Liver (tissue), 9 donors: ENCODE results near the gene SLC38A10. TPM values are rescaled to one million over a fixed set of nuclear protein-coding genes. Genes with fewer than 3 reads are reported as not detected.

ENCODE experiments used
- DNase-seq: peaks from one replicate; pipeline ENCODE4 v3.0.0-alpha.2; 2017; ENCODE audit warnings: low spot score
- H3K27ac ChIP-seq, 2 donors: one replicate each; pipeline ENCODE4 v1.7.0; 2013; ENCODE audit warnings: inconsistent platforms in 2 of 2, low read length in 2 of 2, control low read depth in 1 of 2, low read depth in 1 of 2, mild to moderate bottlenecking in 1 of 2
- H3K27me3 ChIP-seq, 4 donors: one replicate each; pipeline versions ENCODE4 v1.6.1 to v1.7.0; 2013; ENCODE audit warnings: low read length in 3 of 4, inconsistent platforms in 1 of 4, mild to moderate bottlenecking in 1 of 4, moderate library complexity in 1 of 4; ENCODE audit not compliant: control insufficient read depth in 4 of 4, insufficient read depth in 4 of 4
- H3K36me3 ChIP-seq, 4 donors: one replicate each; pipeline versions ENCODE4 v1.6.1 to v1.7.0; 2013; ENCODE audit warnings: low read length in 3 of 4, mild to moderate bottlenecking in 3 of 4, low read depth in 1 of 4, moderate library complexity in 1 of 4; ENCODE audit not compliant: control insufficient read depth in 4 of 4, insufficient read depth in 3 of 4
- H3K4me1 ChIP-seq, 4 donors: one replicate each; pipeline versions ENCODE4 v1.6.1 to v1.7.0; 2013; ENCODE audit warnings: low read length in 3 of 4, mild to moderate bottlenecking in 3 of 4, moderate library complexity in 1 of 4; ENCODE audit not compliant: control insufficient read depth in 4 of 4, insufficient read depth in 4 of 4
- H3K4me3 ChIP-seq, 3 donors: one replicate each; pipeline versions ENCODE4 v1.6.1 to v1.7.0; 2013; ENCODE audit warnings: low read length in 3 of 3, control low read depth in 1 of 3, low read depth in 1 of 3, mild to moderate bottlenecking in 1 of 3
- H3K9ac ChIP-seq, 2 donors: one replicate each; pipeline ENCODE4 v1.7.0; 2013; ENCODE audit warnings: low read length in 2 of 2, mild to moderate bottlenecking in 2 of 2, moderate library complexity in 2 of 2, control low read depth in 1 of 2, low read depth in 1 of 2
- H3K9me3 ChIP-seq, 4 donors: one replicate each; pipeline versions ENCODE4 v1.6.1 to v1.7.0; 2013; ENCODE audit warnings: low read length in 3 of 4; ENCODE audit not compliant: control insufficient read depth in 4 of 4
- FOXA1 ChIP-seq: IDR thresholded peaks from 2 replicates; pipeline ENCODE4 v1.6.1; 2016; ENCODE audit warnings: antibody characterized with exemption
- FOXA2 ChIP-seq: IDR thresholded peaks from 2 replicates; pipeline ENCODE4 v1.6.1; 2016; ENCODE audit warnings: antibody characterized with exemption
- GABPA ChIP-seq, 2 donors: IDR thresholded peaks in 1 of 2; conservative IDR thresholded peaks in 1 of 2; 2 replicates each; pipeline ENCODE4 v1.6.1; 2016; ENCODE audit warnings: antibody characterized with exemption in 2 of 2, mild to moderate bottlenecking in 1 of 2, moderate library complexity in 1 of 2
- HNF4A ChIP-seq, 2 donors: conservative IDR thresholded peaks; 2 replicates each; pipeline ENCODE4 v1.6.1; 2016; ENCODE audit warnings: antibody characterized with exemption in 2 of 2, mild to moderate bottlenecking in 2 of 2
- HNF4G ChIP-seq: IDR thresholded peaks from 2 replicates; pipeline ENCODE4 v1.6.1; 2016; ENCODE audit warnings: antibody characterized with exemption
- JUND ChIP-seq, 2 donors: IDR thresholded peaks; 2 replicates each; pipeline ENCODE4 v1.6.1; 2016; ENCODE audit warnings: antibody characterized with exemption in 2 of 2
- NR2F2 ChIP-seq: IDR thresholded peaks from 2 replicates; pipeline ENCODE4 v1.6.1; 2016; ENCODE audit warnings: antibody characterized with exemption
- RAD21 ChIP-seq, 2 donors: IDR thresholded peaks; 2 replicates each; pipeline ENCODE4 v1.6.1; 2016; ENCODE audit warnings: antibody characterized with exemption in 2 of 2, mild to moderate bottlenecking in 2 of 2
- RXRA ChIP-seq, 2 donors: IDR thresholded peaks; 2 replicates each; pipeline ENCODE4 v1.6.1; 2017 to 2018; ENCODE audit warnings: antibody characterized with exemption in 2 of 2, mild to moderate bottlenecking in 1 of 2
- SP1 ChIP-seq: IDR thresholded peaks from 2 replicates; pipeline ENCODE4 v1.6.1; 2018; ENCODE audit warnings: antibody characterized with exemption, mild to moderate bottlenecking
- TAF1 ChIP-seq: conservative IDR thresholded peaks from 2 replicates; pipeline ENCODE4 v1.6.1; 2016; ENCODE audit warnings: antibody characterized with exemption, mild to moderate bottlenecking
- YY1 ChIP-seq: IDR thresholded peaks from 2 replicates; pipeline ENCODE4 v1.6.1; 2016; ENCODE audit warnings: antibody characterized with exemption, mild to moderate bottlenecking
- WGBS: extraction: QIAGEN DNeasy Blood & Tissue Kit; methylation state at CpG from one replicate; pipeline ENCODE4 v1.1.7; 2013; 5-methylcytosine and 5-hydroxymethylcytosine counted together
- polyA plus RNA-seq, 2 donors: library from polyadenylated mRNA; stranded (reverse) in 1 of 2; unstranded in 1 of 2; fragments of 200-250 nt in 1 of 2; fragments of >200 nt in 1 of 2; fragmentation: Nextera tagmentation in 1 of 2; extraction: Ambion mirVana in 1 of 2; gene quantifications; one replicate each; pipeline versions ENCODE4 v1.2.1 to v1.2.3, GENCODE V29; 2013 to 2015
- total RNA-seq, 2 donors: library from RNA; depleted of rRNA; stranded (reverse); fragments of >200 nt; gene quantifications; one replicate each; pipeline ENCODE4 v1.2.3, GENCODE V29; 2014
- TF ChIP-seq, protein P1 (sequence below): IDR thresholded peaks from 2 replicates; pipeline ENCODE4 v1.6.1; 2016; ENCODE audit warnings: antibody characterized with exemption
- TF ChIP-seq, protein P2 (sequence below): IDR thresholded peaks from 2 replicates; pipeline ENCODE4 v1.6.1; 2016; ENCODE audit warnings: antibody characterized with exemption, mild to moderate bottlenecking
- TF ChIP-seq, protein P3 (sequence below): IDR thresholded peaks from 2 replicates; pipeline ENCODE4 v1.6.1; 2016; ENCODE audit warnings: antibody characterized with exemption
- TF ChIP-seq, protein P4 (sequence below): fragments of 150-350 bp; IDR thresholded peaks from 2 replicates; pipeline ENCODE4 v1.5.1; 2017; ENCODE audit warnings: improper control_type of control experiment, low read depth, low read length; ENCODE audit not compliant: missing input control
- TF ChIP-seq, protein P5 (sequence below): IDR thresholded peaks from 2 replicates; pipeline ENCODE4 v1.6.1; 2016; ENCODE audit warnings: antibody characterized with exemption
- donor health status: healthy.
- donor health status: healthy.
- donor health status: healthy.
- donor health status: healthy.
- donor health status: healthy.

The SLC38A10 gene
- total and polyA plus RNA-seq, 4 donors, result 29.3 to 117 (median 54.7) TPM

DNA sequence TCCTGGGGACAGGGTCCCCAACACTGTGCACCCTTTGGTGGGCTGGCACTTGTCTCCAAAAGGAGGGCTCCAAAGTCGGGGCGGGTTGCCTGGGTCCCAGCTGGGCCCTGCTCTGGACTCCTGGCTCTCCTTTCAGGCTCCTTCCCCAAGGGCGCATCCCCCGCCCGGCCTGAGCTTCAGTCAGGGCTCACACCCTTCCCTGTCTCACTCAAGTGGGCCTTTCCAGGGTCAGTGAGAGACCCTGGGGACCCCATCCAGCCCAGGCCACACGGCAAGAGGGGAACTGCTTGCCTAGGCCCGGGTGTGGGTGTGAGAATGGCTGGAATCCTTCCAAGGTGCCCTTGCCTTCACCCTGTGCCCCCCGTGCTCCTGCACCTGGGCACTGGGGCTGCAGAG is 41.8 kb upstream of the SLC38A10 start (continued):
- TF ChIP-seq, protein P1, sequence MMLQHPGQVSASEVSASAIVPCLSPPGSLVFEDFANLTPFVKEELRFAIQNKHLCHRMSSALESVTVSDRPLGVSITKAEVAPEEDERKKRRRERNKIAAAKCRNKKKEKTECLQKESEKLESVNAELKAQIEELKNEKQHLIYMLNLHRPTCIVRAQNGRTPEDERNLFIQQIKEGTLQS, result no peak
- TF ChIP-seq HNF4G (no peak), SP1 (no peak), FOXA2 (no peak), RXRA (IDR thresholded peaks at IDR 0.05) (no peak)

DNA sequence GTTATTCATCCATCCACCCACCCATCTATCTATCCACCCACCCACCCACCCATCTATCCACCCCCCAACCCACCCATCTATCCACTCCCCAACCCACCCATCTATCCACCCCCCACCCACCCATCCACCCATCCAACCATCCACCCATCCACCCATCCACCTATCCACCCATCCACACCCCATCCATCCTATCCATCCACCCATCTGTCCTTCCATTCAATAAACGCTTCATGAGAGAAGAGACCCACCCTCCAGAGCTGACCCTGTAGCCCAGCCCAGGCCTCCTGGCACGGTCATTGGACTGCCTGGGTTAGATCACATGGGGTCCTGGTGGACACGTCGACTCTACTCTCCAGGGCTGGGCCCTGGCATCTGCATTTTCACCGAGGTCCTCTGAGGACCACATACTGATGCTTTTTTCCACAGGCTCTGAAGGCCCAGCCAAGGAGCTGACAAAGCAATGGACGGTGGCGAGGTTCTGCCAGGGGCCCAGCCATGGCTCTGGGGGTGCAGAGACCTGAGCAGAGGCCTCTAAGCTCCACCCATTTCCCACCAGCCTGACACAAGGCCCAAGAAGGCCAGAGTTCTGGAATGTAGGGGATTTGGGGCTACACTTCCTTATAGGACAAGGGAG is 41.3 kb upstream of the SLC38A10 start:
- TF ChIP-seq HNF4A (conservative IDR thresholded peaks at IDR 0.05) (no peak), RAD21 (IDR thresholded peaks at IDR 0.05) (no peak), NR2F2 (no peak), SP1 (no peak), HNF4G (no peak), RXRA (IDR thresholded peaks at IDR 0.05) (no peak), JUND (IDR thresholded peaks at IDR 0.05) (no peak), GABPA (IDR thresholded peaks at IDR 0.05 in 1 of 2, conservative IDR thresholded peaks at IDR 0.05 in 1 of 2) (no peak), FOXA1 (no peak), FOXA2 (no peak), TAF1 (no peak), YY1 (no peak)
- TF ChIP-seq, protein P2, sequence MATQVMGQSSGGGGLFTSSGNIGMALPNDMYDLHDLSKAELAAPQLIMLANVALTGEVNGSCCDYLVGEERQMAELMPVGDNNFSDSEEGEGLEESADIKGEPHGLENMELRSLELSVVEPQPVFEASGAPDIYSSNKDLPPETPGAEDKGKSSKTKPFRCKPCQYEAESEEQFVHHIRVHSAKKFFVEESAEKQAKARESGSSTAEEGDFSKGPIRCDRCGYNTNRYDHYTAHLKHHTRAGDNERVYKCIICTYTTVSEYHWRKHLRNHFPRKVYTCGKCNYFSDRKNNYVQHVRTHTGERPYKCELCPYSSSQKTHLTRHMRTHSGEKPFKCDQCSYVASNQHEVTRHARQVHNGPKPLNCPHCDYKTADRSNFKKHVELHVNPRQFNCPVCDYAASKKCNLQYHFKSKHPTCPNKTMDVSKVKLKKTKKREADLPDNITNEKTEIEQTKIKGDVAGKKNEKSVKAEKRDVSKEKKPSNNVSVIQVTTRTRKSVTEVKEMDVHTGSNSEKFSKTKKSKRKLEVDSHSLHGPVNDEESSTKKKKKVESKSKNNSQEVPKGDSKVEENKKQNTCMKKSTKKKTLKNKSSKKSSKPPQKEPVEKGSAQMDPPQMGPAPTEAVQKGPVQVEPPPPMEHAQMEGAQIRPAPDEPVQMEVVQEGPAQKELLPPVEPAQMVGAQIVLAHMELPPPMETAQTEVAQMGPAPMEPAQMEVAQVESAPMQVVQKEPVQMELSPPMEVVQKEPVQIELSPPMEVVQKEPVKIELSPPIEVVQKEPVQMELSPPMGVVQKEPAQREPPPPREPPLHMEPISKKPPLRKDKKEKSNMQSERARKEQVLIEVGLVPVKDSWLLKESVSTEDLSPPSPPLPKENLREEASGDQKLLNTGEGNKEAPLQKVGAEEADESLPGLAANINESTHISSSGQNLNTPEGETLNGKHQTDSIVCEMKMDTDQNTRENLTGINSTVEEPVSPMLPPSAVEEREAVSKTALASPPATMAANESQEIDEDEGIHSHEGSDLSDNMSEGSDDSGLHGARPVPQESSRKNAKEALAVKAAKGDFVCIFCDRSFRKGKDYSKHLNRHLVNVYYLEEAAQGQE, result no peak
- TF ChIP-seq, protein P3, sequence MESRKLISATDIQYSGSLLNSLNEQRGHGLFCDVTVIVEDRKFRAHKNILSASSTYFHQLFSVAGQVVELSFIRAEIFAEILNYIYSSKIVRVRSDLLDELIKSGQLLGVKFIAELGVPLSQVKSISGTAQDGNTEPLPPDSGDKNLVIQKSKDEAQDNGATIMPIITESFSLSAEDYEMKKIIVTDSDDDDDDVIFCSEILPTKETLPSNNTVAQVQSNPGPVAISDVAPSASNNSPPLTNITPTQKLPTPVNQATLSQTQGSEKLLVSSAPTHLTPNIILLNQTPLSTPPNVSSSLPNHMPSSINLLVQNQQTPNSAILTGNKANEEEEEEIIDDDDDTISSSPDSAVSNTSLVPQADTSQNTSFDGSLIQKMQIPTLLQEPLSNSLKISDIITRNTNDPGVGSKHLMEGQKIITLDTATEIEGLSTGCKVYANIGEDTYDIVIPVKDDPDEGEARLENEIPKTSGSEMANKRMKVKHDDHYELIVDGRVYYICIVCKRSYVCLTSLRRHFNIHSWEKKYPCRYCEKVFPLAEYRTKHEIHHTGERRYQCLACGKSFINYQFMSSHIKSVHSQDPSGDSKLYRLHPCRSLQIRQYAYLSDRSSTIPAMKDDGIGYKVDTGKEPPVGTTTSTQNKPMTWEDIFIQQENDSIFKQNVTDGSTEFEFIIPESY, result no peak
- TF ChIP-seq, protein P4, sequence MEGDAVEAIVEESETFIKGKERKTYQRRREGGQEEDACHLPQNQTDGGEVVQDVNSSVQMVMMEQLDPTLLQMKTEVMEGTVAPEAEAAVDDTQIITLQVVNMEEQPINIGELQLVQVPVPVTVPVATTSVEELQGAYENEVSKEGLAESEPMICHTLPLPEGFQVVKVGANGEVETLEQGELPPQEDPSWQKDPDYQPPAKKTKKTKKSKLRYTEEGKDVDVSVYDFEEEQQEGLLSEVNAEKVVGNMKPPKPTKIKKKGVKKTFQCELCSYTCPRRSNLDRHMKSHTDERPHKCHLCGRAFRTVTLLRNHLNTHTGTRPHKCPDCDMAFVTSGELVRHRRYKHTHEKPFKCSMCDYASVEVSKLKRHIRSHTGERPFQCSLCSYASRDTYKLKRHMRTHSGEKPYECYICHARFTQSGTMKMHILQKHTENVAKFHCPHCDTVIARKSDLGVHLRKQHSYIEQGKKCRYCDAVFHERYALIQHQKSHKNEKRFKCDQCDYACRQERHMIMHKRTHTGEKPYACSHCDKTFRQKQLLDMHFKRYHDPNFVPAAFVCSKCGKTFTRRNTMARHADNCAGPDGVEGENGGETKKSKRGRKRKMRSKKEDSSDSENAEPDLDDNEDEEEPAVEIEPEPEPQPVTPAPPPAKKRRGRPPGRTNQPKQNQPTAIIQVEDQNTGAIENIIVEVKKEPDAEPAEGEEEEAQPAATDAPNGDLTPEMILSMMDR, result no peak
- TF ChIP-seq, protein P1, result no peak
- TF ChIP-seq, protein P5, sequence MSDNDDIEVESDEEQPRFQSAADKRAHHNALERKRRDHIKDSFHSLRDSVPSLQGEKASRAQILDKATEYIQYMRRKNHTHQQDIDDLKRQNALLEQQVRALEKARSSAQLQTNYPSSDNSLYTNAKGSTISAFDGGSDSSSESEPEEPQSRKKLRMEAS, result no peak
- Histone ChIP-seq H3K4me1 (peaks cover 28 to 55% (median 43%) of the 10 kb centered on the region in 4 donors), H3K9ac (no peak overlapping the region), H3K36me3 (no peaks in the 10 kb centered on the region), H3K9me3 (no peaks in the 10 kb centered on the region), H3K4me3 (no peak overlapping the region), H3K27me3 (no peaks in the 10 kb centered on the region), H3K27ac (no peak overlapping the region)
- no peak for DNase-seq
- WGBS, result 96% methylated on average over 7 of the region's 7 CpGs
